Prostate gland (tissue), 2 donors: ENCODE results near the gene MICU1. TPM values are rescaled to one million over a fixed set of nuclear protein-coding genes. Genes with fewer than 3 reads are reported as not detected.

Experiments used
- DNase-seq: peaks from one replicate; pipeline ENCODE4 v3.0.0-alpha.2; 2019; ENCODE audit warnings: low spot score
- H3K27ac ChIP-seq, 2 donors: fragments of 200-600 bp; sonication (generic); 2 replicates each; pipeline ENCODE4 v1.5.1; 2017 to 2019
- H3K27me3 ChIP-seq: fragments of 200-600 bp; sonication (generic); replicated peaks from 2 replicates; pipeline ENCODE4 v1.5.1; 2019; ENCODE audit not compliant: insufficient read depth
- H3K36me3 ChIP-seq, 2 donors: fragments of 200-600 bp; sonication (generic); 1 replicate in 1 of 2; 2 replicates in 1 of 2; pipeline versions ENCODE4 v1.5.1 to v1.8.1; 2017 to 2019
- H3K4me1 ChIP-seq: fragments of 200-600 bp; sonication (generic); replicated peaks from 2 replicates; pipeline ENCODE4 v1.5.1; 2019
- H3K4me3 ChIP-seq, 2 donors: fragments of 200-600 bp; sonication (generic); 2 replicates each; pipeline ENCODE4 v1.5.1; 2017 to 2019
- H3K9me3 ChIP-seq: fragments of 200-600 bp; sonication (generic); 2 replicates; pipeline ENCODE4 v1.5.1; 2017
- CTCF ChIP-seq, 4 experiments: fragments of 200-600 bp in 2 of 4; fragments of 450-650 bp in 2 of 4; sonication (generic) in 2 of 4; IDR thresholded peaks; 1 replicate in 3 of 4; 2 replicates in 1 of 4; pipeline ENCODE4 v1.5.1; 2016 to 2019; ENCODE audit warnings: antibody characterized with exemption in 4 of 4, mild to moderate bottlenecking in 2 of 4, moderate library complexity in 2 of 4
- POLR2A ChIP-seq: fragments of 450-650 bp; IDR thresholded peaks from one replicate; pipeline ENCODE4 v1.6.1; 2016; ENCODE audit warnings: antibody characterized with exemption, mild to moderate bottlenecking
- POLR2AphosphoS5 ChIP-seq: sonication (generic); formaldehyde crosslinking; IDR thresholded peaks from one replicate; pipeline ENCODE4 v1.6.1; 2017; ENCODE audit warnings: antibody characterized with exemption
- WGBS: methylation state at CpG from one replicate; pipeline ENCODE4 v1.1.5; 2018; 5-methylcytosine and 5-hydroxymethylcytosine counted together
- intact Hi-C: fragments of 100-400 bp; cut with DNase I; formaldehyde crosslinking; loops from one replicate; pipeline ENCODE4 v1.14.2; 2022
- total RNA-seq, 2 donors: library from RNA; depleted of rRNA; stranded (reverse); fragments of >200 nt; gene quantifications; one replicate each; pipeline ENCODE4 v1.1.0, GENCODE V29; 2016

The MICU1 gene
- total RNA-seq, 2 donors from 2014 or later, result 41.0 to 42.0 TPM

- TF ChIP-seq POLR2AphosphoS5 (no peak), CTCF (IDR thresholded peaks at IDR 0.05) (no peak), POLR2A (no peak)
- Histone ChIP-seq H3K36me3 (no peaks in the 10 kb centered on the region), H3K4me1 (no peaks in the 10 kb centered on the region), H3K9me3 (no peaks in the 10 kb centered on the region), H3K27ac (no peak overlapping the region), H3K27me3 (no peaks in the 10 kb centered on the region), H3K4me3 (no peak overlapping the region)
- intact Hi-C loops, result no loop called here
- DNase-seq, result no peak
- WGBS, result 100% methylated on average over 1 of the region's 1 CpG
Measured at GRCh38 chr10:72421885-72422540, 203.9 kb downstream of the MICU1 start.

- Histone ChIP-seq H3K27me3 (no peaks in the 10 kb centered on the region), H3K4me3 (no peak overlapping the region), H3K9me3 (no peaks in the 10 kb centered on the region), H3K36me3 (no peaks in the 10 kb centered on the region), H3K4me1 (no peaks in the 10 kb centered on the region), H3K27ac (no peak overlapping the region)
- WGBS, result 96% methylated on average over 2 of the region's 2 CpGs
- DNase-seq, result no peak
- TF ChIP-seq CTCF (IDR thresholded peaks at IDR 0.05), result no peak
- intact Hi-C loops, result no loop called here
Measured at GRCh38 chr10:72419241-72419640, 206.6 kb downstream of the MICU1 start.

GRCh38 chr10:72418679-72419078 lies 207.2 kb downstream of the MICU1 start:
- Histone ChIP-seq H3K4me1 (no peaks in the 10 kb centered on the region), H3K36me3 (no peaks in the 10 kb centered on the region), H3K4me3 (no peak overlapping the region), H3K9me3 (no peaks in the 10 kb centered on the region), H3K27me3 (no peaks in the 10 kb centered on the region), H3K27ac (no peak overlapping the region)
- 68% methylated on average over 3 of the region's 3 CpGs for WGBS
- intact Hi-C loops, result no loop called here
- no peak for DNase-seq
- no peak for TF ChIP-seq POLR2AphosphoS5
- no peak for TF ChIP-seq POLR2A
- TF ChIP-seq CTCF (IDR thresholded peaks at IDR 0.05), result no peak

- H3K9me3 ChIP-seq, result no peaks in the 10 kb centered on the region
- TF ChIP-seq POLR2A (no peak), POLR2AphosphoS5 (no peak), CTCF (IDR thresholded peaks at IDR 0.05) (no peak)
- H3K4me3 ChIP-seq, result no peak overlapping the region
- no peak for DNase-seq
- no peaks in the 10 kb centered on the region for H3K27me3 ChIP-seq
- no peaks in the 10 kb centered on the region for H3K36me3 ChIP-seq
- intact Hi-C loops, result no loop called here
- H3K4me1 ChIP-seq, result no peaks in the 10 kb centered on the region
- 54% methylated on average over 1 of the region's 1 CpG for WGBS
- H3K27ac ChIP-seq, result no peak overlapping the region
Measured at GRCh38 chr10:72417971-72418370, 207.9 kb downstream of the MICU1 start.

GRCh38 chr10:72416661-72417060 lies 209.2 kb downstream of the MICU1 start:
- Histone ChIP-seq H3K4me1 (no peaks in the 10 kb centered on the region), H3K9me3 (no peaks in the 10 kb centered on the region), H3K4me3 (no peak overlapping the region), H3K27me3 (no peaks in the 10 kb centered on the region), H3K27ac (no peak overlapping the region), H3K36me3 (no peaks in the 10 kb centered on the region)
- intact Hi-C loops, result no loop called here
- no peak for DNase-seq
- TF ChIP-seq POLR2A (no peak), POLR2AphosphoS5 (no peak), CTCF (IDR thresholded peaks at IDR 0.05) (no peak)
- WGBS, result 91% methylated on average over 4 of the region's 4 CpGs
